ENCODE measurements around the gene ITGA5.
A peak's percentile ranks its signal among the peaks of the same experiment; 100 is the strongest.

ITGA5 gene

GRCh38 chr12:54419088-54419887 is at the start of gene ITGA5:
TSS of gene ITGA5 (minus strand) at chr12:54419266. CDS start at chr12:54419198, 68 bp downstream.
- peak in 1 of 2 donors; percentile 28 for DNase-seq (ENCODE audit: low read depth in 2 of 2)

DNA sequence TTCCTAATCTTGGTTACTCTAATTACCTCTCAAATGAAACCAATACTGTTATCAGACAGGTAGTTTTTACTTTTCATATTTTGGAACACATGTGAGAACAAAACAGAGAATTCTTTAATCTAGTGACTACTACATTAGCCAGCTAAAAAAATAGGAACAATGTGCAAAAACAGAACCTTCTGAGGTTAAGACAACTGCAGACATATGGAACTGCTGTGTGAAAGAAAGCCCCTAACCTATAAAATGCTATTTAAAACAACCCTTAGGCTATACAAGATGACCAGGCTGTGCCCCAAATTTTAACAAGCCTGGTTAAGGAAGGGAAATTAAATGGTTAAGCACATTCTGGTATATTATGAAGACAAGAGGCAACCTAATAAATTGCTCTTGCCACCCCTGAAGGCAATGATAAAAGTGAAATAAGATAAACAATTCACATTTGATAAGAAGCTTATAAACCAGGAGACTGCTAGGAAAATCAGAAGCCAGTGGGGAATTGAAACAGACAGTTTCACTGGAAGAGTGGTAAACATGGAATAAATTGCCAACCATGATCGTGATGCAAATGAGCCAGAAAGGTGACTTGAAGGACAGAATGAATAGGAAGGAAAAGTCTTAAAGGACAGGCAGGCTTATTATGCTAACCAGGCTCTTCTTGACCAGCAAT is 46.9 kb upstream of the ITGA5 start:
- DNase-seq (ENCODE audit: low read depth in 2 of 2): no peak

GRCh38 chr12:54463484-54463883 is 44.4 kb upstream of the ITGA5 start:
- DNase-seq (ENCODE audit: low read depth in 2 of 2): no peak

- no peak for DNase-seq (ENCODE audit: low read depth in 2 of 2)
Measured at GRCh38 chr12:54463034-54463433, 44.0 kb upstream of the ITGA5 start.

DNA sequence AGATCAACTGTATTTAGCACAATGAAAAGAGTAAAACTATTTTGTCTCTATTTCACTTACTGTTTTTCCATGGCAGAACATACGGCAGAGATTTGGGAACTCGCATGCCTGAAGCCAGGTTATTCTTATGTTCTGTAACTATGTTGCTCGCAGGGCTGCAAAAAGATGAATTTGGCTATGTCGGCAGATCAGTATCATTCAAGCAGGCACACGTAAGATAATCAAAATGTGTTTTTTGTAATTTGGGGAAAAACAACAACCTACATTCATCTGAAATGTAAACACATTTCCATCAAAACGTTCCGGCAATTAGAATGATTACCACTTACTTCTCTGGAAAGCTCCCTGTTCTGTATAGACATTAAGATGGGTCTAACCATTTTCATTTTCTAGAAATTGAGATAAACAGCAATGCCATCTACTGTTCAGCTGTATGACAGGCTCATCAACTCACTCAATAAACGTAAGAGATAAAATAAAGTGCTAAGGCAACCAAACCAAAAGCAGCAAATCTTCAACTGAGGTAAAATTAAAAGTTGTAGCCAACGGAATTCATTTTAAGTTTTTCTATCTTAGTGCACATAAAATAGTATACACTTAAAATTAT is 41.4 kb upstream of the ITGA5 start:
- no peak for DNase-seq (ENCODE audit: low read depth in 2 of 2)

- no peak for DNase-seq (ENCODE audit: low read depth in 2 of 2)
Measured at GRCh38 chr12:54459355-54459754, 40.3 kb upstream of the ITGA5 start.

- no peak for DNase-seq (ENCODE audit: low read depth in 2 of 2)
Measured at GRCh38 chr12:54455760-54456469, 36.8 kb upstream of the ITGA5 start.

DNA sequence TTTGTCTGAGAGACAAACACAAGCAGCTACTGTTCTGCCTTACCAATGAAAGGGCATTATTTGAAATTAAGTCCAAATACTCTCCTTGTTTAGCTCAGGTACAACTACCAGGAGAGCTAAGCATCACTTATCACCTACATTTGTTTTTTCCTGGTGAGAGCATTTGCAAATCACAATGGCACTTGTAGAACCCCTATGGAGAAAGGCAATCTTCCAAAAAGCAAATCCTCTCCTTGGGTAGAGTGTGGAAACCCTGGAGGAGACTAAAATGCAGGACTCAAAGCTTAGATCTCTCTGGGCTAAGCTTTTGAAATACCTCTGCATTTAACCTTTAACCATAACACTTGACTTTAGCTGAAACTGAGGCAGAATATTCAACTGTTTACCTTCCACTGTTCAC is 33.6 kb upstream of the ITGA5 start:
- no peak for DNase-seq (ENCODE audit: low read depth in 2 of 2)

DNA sequence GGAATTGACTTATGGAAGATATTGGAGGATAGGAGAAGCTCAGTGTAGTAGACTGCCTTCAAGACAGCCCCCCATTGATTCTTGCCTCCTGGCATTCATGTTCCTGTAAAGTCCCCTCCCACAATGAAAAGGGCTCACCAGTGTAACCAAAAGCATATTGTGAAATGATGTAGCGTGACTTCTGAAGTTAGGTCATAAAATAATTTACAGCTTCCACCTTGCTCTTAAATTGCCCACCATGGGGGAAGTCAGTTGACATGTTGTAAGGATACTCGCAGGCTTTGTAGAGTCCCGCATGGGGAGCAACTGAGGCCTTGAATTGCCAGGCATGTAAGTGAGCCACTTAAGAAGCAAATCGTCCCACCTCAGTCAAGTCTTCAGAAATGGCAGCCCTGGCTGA is 29.3 kb upstream of the ITGA5 start:
- no peak for DNase-seq (ENCODE audit: low read depth in 2 of 2)

GRCh38 chr12:54447917-54448316 is 28.9 kb upstream of the ITGA5 start:
- no peak for DNase-seq (ENCODE audit: low read depth in 2 of 2)

DNA sequence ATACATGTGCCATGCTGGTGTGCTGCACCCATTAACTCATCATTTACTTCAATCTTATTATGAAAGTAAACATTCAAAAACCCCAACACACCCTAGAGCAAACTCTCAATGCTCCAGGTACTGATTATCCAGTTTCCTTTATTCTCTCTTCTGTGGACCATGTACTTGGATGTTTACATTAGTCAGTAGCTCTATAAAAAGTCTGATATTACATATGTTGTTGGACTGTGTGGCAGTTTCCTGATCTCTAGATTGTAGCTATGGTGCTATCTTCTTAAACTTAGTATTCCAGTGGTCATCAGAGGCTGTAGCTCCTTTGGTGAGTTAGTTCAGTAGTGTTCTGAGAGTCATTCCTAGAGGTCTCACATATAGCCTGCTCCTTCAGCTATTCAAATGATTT is 25.1 kb upstream of the ITGA5 start:
- no peak for DNase-seq (ENCODE audit: low read depth in 2 of 2)

DNA sequence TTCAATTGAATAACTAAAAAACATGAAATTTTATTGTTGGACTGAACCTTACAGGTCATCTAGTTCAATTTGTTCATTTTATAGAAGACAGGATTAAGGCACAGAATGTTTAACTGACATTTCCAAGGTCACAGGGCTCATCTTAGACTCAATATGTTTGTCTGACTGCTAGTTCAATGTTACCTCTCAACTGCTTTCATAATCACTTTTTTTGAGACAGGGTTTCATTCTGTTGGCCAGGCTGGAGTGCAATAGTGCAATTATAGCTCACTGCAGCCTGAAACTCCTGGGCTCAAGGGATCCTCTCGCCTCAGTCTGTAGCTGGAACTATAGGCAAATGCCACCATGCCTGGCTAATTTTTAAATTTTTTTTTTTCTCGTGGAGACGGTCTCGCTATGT is 24.4 kb upstream of the ITGA5 start:
- no peak for DNase-seq (ENCODE audit: low read depth in 2 of 2)

- no peak for DNase-seq (ENCODE audit: low read depth in 2 of 2)
Measured at GRCh38 chr12:54442961-54443360, 23.9 kb upstream of the ITGA5 start.

DNA sequence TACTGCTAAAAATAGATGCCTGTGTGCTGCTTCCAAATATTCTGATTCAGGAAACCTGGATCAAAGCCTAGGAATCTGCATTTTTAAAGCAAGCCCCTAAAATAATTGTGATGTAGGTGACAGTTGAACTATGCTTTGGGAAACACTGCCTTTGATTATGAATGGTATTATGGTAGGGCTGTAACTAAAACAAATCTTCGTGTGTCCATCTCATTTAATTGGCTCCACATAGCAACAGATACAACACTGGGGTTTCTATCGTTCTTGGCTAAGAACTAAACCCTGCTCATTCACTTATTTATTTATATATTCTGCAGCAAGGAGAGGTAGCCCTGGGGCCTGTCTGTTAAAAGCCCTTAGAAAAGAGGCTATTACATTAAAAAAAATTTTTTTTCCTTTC is 23.0 kb upstream of the ITGA5 start:
- no peak for DNase-seq (ENCODE audit: low read depth in 2 of 2)

- no peak for DNase-seq (ENCODE audit: low read depth in 2 of 2)
Measured at GRCh38 chr12:54439521-54440255, 20.6 kb upstream of the ITGA5 start.

- no peak for DNase-seq (ENCODE audit: low read depth in 2 of 2)
Measured at GRCh38 chr12:54439096-54439495, 20.0 kb upstream of the ITGA5 start.

DNA sequence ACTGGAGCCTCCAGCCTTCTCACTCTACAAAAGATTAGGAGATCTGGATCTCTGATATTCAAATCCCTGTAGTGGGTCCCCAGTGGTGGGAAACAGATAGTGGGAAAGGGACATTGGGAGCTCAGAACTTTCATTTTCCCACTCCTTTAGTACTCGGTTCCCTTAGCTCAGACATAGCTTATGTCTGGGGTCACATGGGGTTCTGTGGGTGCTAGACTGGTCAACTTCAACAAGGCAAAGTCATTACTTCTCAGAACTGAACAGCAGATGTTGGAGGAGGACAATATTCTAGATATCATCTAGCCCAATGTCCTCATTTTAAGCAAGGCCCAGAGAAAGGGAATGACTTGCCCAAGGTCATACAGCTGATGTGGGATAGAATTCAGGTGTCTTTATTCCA is 19.5 kb upstream of the ITGA5 start:
- DNase-seq (ENCODE audit: low read depth in 2 of 2): no peak

DNA sequence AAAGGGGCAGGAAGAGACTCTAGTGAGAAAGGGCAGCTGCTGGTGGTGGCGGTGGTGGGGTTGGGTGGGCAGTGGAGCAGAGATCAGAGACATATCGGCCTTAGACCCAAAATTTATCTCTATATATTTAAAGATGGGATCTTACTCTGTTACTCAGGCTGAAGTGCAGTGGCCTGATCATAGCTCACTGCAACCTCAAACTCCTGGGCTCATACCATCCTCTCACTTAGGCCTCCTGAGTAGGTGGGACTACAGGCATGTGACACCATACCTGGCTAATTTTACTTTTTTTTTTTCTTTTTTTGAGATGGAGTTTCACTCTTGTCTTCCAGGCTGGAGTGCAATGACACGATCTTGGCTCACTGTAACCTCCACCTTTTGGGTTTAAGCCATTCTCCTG is 18.6 kb upstream of the ITGA5 start:
- no peak for DNase-seq (ENCODE audit: low read depth in 2 of 2)

DNA sequence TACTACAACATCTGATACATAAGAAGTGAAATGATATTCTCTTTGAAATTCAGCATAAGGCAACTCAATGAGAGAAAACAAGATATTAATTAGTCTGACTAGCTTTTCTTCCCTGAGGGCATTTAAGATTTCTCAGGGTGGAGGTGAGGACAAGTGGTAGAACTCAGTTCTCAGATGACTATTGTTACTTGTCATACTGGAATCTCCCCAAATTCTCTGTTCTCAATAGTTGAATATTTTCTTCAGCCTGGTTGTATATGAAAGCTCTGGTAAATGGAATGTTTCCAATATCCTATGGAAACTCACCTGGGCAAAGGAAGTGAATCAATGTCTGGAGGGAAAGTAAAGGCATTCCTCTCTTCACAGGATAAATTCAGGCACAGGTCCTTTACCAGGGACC is 18.2 kb upstream of the ITGA5 start:
- no peak for DNase-seq (ENCODE audit: low read depth in 2 of 2)

DNA sequence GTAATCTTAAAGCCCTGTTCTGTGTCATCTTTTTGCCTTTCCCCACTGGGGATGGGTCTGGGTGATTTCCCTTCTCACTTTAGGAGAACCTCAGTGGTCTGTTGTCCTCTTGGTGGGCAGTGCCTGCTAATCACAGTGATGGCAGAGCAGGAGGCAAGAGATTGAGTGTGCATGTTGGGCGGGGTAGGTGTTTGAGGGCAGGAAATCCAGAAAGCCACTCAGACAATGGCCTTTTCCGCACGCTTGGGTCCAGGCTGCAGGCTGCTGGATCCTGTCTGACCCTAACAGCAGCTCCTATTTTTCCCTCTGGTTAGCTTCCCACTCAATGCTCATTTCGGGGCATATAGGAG is 13.7 kb upstream of the ITGA5 start:
- DNase-seq (ENCODE audit: low read depth in 2 of 2): no peak

DNA sequence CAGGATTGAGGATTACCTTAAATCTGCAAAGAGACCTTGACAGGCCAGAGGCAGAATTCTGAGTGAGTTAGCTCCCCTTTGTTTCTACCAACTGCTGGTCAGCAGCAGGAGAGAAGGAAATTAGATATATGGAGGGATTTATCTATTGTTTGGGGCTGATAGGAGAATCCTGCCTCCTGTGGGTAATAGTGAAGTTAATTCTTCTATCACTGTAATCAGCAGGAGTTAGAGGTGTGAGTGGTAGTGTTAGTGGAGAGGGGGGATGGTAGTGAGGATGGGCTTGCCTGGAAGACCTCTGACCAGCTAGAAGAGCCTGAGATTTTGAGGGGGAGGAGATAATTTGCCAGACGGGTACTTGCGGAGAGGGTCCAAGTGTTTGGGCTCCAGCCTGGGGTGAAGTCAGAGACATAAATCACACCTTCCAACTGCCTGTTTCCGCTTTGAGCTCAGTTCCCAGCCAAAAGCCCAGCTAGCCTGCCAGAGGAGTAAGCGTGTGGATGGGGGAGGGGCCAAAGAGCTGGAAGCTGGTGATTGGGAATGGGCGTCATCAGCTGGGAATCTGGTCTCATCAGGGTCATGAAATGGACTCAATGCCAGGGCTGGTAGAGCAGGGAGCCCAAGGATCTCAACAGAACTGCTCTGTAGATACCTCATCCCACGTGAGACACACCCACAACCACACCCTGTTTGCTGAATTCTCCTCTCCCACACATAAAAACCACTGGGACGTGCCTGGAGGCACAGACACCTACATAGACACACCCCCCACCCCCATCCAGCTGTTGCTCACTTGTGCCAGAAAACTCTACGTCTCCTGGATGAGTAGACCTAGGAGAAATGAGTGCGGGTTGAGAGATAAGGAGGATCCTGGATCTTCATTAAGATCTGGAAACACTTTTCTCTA is 13.1 kb upstream of the ITGA5 start:
- DNase-seq (ENCODE audit: low read depth in 2 of 2): peak in 1 of 2 donors; percentile 43

All from activated CD4-positive, alpha-beta T cell treated with anti-CD3 and anti-CD28 coated beads for 24 hours (primary cell).